Glutamatergic neuron (in vitro differentiated cells): Measurements from ENCODE around the gene RSAD1. TPM values are rescaled to one million over a fixed set of nuclear protein-coding genes. Genes with fewer than 3 reads are reported as not detected.

ENCODE experiments used
- DNase-seq: peaks from one replicate; pipeline ENCODE4 v3.0.0; 2022
- H3K27ac Mint-ChIP-seq: one replicate; pipeline ENCODE4 v1.8.0; 2020; ENCODE audit warnings: mild to moderate bottlenecking, mixed read lengths, inconsistent platforms; ENCODE audit not compliant: unreplicated experiment
- H3K27me3 Mint-ChIP-seq: one replicate; pipeline ENCODE4 v1.8.0; 2020; ENCODE audit warnings: mild to moderate bottlenecking, moderate library complexity, mixed read lengths, inconsistent platforms; ENCODE audit not compliant: unreplicated experiment
- H3K36me3 Mint-ChIP-seq: one replicate; pipeline ENCODE4 v1.8.0; 2020; ENCODE audit warnings: mild to moderate bottlenecking, mixed read lengths, inconsistent platforms; ENCODE audit not compliant: unreplicated experiment
- H3K4me1 Mint-ChIP-seq: one replicate; pipeline ENCODE4 v1.8.0; 2020; ENCODE audit warnings: mild to moderate bottlenecking, low read depth, mixed read lengths, inconsistent platforms; ENCODE audit not compliant: unreplicated experiment
- H3K4me3 Mint-ChIP-seq: one replicate; pipeline ENCODE4 v1.8.0; 2020; ENCODE audit warnings: mild to moderate bottlenecking, mixed read lengths, inconsistent platforms; ENCODE audit not compliant: unreplicated experiment
- H3K9me3 Mint-ChIP-seq: one replicate; pipeline ENCODE4 v1.8.0; 2020; ENCODE audit warnings: mild to moderate bottlenecking, moderate library complexity, mixed read lengths, inconsistent platforms; ENCODE audit not compliant: unreplicated experiment
- long read RNA-seq: library from polyadenylated mRNA; unstranded; transcript quantifications from one replicate; pipeline ENCODE4 v2.0.0, GENCODE V29; 2020; ENCODE audit not compliant: unreplicated experiment
- total RNA-seq: library from RNA; stranded (reverse); fragmentation: NEBNext Ultra II Directional; extraction: Animal tissue kit (Norgen Biotek cat#: 25700); gene quantifications from one replicate; pipeline ENCODE4 v1.2.1, GENCODE V29; 2021; ENCODE audit not compliant: unreplicated experiment
- TF ChIP-seq, protein P1 (sequence below): fragments of 200-600 bp; sonication (generic); IDR thresholded peaks from one replicate; pipeline ENCODE4 v1.5.0; 2021; ENCODE audit not compliant: partially characterized antibody, unreplicated experiment

RSAD1 gene
- total RNA-seq = 22.0 TPM
- long read RNA-seq, partial matches to known transcripts = 1 of 7 reads
- long read RNA-seq, other reads (novel, unspliced or antisense) = 3 of 7 reads

DNA sequence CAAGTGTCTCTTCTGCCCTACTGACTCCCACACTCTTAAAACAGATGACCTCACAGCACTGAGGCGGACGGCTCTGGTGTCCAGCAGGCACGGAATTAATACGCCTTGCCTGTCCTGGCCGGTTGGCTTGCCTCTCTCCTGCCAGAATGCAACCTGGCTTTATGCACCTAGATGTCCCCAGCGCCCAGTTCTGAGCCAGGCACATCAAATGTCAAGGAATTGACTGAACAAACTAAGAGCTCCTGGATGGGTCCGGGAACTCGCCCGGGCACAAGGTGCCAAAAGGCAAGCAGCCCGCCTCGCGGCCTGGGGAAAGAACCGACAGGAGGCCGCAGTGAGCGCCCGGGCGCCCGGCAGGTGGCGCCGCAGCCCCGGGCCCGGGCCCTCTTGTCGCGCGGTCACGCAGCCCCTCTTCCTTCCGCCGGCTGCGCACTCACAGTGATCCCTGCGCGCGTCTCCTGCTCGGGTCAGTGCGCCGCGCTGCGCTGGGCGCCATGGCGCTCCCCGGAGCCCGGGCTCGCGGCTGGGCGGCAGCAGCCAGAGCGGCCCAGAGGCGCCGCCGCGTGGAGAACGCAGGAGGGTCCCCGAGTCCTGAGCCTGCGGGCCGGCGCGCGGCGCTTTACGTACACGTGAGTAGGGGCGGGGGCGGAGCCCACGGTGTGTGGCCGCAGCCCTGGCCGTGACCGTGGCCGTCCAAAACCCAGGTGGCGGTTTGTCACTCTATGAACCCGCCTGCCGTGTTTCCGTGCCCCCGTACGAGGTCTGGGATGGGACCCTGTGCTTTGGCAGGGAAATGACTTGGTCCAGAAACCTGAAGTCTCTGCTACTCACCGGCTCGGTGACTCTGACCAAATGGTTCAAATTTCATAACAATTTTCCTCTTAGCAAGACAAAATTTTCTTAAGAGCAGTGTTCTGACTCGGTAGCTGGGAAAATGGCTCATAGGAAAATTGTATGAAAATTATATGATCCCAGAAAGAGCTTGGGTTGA, at the start of gene RSAD1:
Gene RSAD1, plus strand, starts transcription at position 470 of the 991 bp plus-strand sequence. Its CDS starts 25 bp downstream, at position 495.
- peaks cover 8% of the 10 kb centered on the region for H3K4me1 Mint-ChIP-seq
- no peaks in the 10 kb centered on the region for H3K36me3 Mint-ChIP-seq
- TF ChIP-seq, protein P1, sequence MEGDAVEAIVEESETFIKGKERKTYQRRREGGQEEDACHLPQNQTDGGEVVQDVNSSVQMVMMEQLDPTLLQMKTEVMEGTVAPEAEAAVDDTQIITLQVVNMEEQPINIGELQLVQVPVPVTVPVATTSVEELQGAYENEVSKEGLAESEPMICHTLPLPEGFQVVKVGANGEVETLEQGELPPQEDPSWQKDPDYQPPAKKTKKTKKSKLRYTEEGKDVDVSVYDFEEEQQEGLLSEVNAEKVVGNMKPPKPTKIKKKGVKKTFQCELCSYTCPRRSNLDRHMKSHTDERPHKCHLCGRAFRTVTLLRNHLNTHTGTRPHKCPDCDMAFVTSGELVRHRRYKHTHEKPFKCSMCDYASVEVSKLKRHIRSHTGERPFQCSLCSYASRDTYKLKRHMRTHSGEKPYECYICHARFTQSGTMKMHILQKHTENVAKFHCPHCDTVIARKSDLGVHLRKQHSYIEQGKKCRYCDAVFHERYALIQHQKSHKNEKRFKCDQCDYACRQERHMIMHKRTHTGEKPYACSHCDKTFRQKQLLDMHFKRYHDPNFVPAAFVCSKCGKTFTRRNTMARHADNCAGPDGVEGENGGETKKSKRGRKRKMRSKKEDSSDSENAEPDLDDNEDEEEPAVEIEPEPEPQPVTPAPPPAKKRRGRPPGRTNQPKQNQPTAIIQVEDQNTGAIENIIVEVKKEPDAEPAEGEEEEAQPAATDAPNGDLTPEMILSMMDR = peak; percentile 86
- peak; percentile 91 for DNase-seq
- H3K4me3 Mint-ChIP-seq = peak within 1 kb of the TSS; percentile 94
- H3K9me3 Mint-ChIP-seq = peaks cover 3% of the 10 kb centered on the region
- peak within 1 kb of the TSS; percentile 92 for H3K27ac Mint-ChIP-seq
- peaks cover 6% of the 10 kb centered on the region for H3K27me3 Mint-ChIP-seq

GRCh38 chr17:50429793-50430192, 48.9 kb upstream of the RSAD1 start:
- peaks cover 3% of the 10 kb centered on the region for H3K9me3 Mint-ChIP-seq
- H3K27ac Mint-ChIP-seq = no peak overlapping the region
- H3K4me3 Mint-ChIP-seq = no peak overlapping the region
- H3K27me3 Mint-ChIP-seq = peaks cover 8% of the 10 kb centered on the region
- H3K4me1 Mint-ChIP-seq = peaks cover 11% of the 10 kb centered on the region
- no peak for DNase-seq
- TF ChIP-seq, protein P1 = no peak
- no peaks in the 10 kb centered on the region for H3K36me3 Mint-ChIP-seq

DNA sequence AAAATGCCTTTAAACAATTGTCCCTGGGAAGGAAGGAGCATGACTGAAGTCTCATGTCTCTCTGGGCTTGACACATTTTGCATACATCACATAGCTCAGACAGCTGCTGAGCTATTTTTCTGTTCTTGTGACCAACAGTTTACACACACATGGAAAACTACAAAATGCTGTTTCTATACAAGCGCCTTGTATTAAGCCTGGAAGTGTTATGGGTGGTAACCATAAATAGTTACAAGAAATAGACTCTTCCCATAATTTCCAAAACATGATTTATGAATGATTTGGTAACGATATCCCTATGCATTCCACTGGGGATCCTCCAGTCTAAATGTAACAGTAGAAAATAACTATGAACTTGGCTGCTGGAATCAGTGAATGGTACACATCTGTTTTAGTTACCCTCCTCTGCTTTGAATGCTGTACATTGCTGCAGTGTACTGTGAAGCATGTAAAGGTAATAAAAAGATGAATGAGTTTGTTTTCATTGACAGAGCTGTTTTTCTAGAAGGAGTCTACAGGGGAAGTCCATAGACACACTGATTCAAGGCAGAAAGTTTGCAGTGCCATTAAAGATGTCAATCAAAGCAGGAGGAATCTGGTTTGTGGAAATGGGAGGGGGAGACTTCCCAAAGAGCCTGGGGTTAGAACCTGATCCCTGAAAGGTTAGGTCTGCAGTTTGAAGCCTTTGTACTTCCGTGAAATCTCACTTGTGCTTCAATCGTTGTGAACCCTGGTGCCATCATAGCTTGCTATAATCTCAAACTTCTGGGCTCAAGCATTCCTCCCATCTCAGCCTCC, 47.6 kb upstream of the RSAD1 start:
- Mint-ChIP-seq H3K4me1 (peaks cover 9% of the 10 kb centered on the region), H3K27me3 (peaks cover 6% of the 10 kb centered on the region), H3K9me3 (no peaks in the 10 kb centered on the region), H3K4me3 (no peak overlapping the region), H3K36me3 (no peaks in the 10 kb centered on the region), H3K27ac (no peak overlapping the region)
- no peak for DNase-seq
- TF ChIP-seq, protein P1 = no peak

GRCh38 chr17:50432125-50432762, 46.4 kb upstream of the RSAD1 start:
- Mint-ChIP-seq H3K36me3 (no peaks in the 10 kb centered on the region), H3K27ac (no peak overlapping the region), H3K9me3 (no peaks in the 10 kb centered on the region), H3K4me1 (peaks cover 4% of the 10 kb centered on the region), H3K27me3 (peaks cover 6% of the 10 kb centered on the region), H3K4me3 (no peak overlapping the region)
- DNase-seq = no peak
- TF ChIP-seq, protein P1 = no peak
